NOMO-1 treated with dmso at 0.1 percent for 144 hours (cell line): ENCODE measurements around the gene ARHGDIA.

Source experiments
- DNase-seq: peaks from one replicate; lab custom pipeline; 2025; ENCODE audit not compliant: unreplicated experiment; lab: John Stamatoyannopoulos, UW

The ARHGDIA gene

DNA sequence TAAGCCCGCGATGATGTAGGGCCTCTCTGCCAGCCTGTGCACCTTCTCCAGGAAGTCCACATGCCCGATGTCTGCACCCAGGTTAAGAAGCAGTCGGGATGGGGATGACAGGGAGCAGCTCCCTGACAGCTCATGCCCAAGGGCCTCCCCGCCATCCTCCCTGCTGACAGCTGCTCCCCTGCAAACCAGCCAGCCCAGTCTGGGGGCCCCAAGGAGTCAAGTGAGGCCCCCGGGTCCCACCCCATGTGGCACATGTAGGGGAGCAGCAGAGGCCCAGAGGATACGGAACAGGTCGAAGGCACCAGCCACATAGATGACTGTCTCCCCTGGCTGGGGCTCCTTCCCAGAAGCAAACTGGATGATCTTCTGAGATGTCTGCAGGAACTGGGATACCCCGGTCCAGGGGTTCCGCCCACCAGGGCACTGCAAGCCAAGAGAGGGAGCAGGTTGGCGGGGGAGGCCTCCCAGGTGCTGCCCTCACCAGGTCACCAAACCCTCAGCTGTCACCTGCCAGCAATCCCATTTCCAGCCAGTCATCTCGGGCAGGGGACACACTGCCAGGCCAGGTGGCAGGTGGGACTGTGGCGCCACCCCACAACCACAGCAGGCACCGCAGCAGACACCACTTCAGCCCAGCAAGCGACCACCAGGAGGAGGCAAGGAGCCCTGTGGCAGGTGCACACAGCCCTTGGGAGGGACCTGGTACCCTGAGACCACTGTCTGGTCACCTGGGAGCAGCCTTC lies 35.5 kb upstream of the ARHGDIA start:
- no peak for DNase-seq

DNA sequence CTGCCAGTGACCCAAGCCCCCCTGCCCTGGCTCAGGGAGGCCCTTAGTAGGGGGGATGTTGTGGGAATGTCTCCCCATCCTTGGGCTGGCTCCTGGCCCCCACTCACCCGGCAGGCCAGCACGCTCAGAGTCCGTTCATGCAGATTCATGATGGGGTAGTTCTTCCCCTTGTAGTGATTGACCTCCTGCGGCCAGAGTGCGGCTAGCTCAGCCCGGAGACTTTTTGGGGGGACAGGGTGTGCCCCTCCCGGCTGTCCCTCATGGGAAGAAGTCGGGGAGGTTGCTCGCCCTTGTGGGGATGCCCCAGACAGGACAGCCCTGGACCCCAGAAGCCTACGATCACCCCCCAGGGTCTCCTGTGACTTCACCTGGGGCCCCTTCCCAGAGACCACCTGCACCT lies 34.9 kb upstream of the ARHGDIA start:
- DNase-seq = no peak

DNA sequence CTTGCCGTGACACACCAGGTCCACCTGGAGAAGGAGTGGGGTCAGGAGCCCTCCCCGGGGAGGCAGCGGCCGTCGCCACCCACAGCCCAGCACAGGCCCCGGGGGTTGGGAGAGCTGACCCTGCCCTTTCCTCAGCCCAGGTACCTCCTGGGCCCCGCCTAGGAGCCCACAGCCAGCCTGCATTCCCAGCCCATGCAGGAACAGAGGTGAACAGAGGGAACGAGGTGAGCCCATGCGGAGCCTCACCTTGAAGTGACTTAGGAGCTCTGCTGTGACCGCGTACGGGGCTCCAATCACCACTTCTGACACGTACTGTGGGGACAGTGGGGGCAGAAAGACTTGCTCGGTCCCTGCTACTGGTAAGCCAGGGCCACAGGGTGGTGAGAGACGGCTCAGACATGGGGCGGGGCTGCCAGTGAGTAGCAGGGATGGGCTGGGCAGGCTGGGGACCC lies 34.3 kb upstream of the ARHGDIA start:
- no peak for DNase-seq

DNA sequence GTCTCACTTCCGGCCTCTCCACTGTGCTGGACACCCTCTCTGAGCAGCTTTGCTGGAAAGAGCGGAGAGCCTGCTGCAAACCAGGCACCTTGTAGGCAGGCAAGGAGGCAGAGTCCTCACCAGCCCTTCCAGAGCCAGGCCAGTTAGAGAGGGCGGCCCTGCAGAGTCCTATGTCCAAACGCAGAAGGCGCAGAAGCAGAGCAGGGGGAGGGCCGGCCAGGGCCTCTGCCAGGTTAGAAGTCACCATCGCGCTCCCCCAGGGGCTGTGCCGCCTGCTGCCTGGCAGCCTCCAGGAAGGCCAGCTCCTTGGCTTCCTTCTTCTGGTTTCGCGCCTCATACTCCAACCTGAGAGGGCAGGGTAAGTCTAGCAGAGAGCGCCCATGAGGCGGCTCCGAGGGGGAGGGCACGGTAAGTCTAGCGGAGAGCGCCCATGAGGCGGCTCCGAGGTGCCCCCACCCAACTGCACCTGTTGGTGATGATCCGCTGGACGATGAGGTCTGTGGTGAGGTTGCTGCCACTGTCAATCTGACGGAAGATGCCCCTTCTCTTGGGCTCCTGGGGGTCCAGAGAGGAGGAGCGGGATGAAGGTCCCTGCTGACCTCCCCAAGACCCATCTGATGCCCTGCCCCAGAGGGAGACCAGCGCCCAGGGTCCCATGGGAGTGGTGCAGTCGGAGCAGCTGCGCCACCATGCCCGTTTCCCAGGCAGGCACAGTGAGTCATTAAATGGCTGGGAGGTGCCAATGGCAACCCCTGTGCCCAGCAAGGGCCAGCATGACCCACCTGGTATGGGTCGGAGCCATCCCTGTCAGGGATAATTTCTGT lies 33.7 kb upstream of the ARHGDIA start:
- no peak for DNase-seq

DNA sequence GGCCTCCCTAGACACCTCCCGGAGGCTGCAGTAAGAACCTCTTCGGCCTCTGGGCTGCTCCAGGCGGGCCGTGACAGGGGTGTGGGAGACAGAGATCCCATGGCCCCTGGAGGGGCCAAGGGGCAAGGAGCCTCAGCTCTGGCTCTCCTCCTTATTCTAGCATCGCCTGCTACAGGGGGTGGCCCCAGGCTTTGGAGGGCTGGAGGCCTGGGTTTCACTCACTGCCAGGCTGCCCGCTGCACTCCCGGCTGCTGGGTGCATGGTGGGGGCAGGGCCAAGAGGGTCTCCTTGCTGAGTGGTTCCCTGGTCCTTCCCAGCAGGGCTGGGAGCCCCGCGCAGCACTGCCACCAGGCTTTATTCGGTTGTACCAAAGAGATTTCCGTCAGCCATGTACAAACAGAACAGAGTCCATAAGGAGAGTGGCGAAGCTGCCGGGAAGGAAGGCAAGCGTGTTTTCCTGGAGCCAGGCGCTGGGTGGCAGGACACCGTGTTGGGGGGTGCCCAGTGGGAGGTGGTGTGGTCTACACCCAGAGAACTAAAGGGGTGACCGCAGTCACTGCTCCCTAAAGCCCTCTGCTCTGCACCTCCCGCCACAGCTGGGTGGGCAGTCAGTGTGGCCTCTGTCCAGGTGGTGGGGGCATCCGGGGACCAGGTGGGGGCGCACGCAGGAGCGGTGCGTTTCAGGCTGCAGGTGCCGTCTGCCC lies 32.9 kb upstream of the ARHGDIA start:
- no peak for DNase-seq

DNA sequence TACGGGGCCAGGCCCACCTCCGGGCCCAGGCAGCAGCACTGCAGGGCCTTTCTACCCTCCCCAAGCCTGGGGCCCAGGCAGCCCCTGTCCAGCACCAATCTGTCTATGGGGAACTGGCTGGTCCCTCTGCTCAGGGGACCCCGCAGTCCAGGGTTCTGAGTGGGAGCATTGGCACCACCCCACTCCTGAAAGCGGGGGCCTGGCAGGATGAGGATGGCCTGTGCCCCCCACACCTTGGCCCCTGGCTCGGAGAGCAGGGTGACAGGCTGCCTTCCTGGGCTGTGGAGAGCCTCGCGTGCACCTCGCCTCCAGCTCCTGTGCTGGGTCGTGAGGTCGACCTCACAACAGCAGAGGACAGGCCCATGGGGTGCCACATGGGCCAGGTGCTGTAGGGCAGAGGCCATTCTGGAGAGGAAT lies 32.3 kb upstream of the ARHGDIA start:
- DNase-seq = no peak

DNA sequence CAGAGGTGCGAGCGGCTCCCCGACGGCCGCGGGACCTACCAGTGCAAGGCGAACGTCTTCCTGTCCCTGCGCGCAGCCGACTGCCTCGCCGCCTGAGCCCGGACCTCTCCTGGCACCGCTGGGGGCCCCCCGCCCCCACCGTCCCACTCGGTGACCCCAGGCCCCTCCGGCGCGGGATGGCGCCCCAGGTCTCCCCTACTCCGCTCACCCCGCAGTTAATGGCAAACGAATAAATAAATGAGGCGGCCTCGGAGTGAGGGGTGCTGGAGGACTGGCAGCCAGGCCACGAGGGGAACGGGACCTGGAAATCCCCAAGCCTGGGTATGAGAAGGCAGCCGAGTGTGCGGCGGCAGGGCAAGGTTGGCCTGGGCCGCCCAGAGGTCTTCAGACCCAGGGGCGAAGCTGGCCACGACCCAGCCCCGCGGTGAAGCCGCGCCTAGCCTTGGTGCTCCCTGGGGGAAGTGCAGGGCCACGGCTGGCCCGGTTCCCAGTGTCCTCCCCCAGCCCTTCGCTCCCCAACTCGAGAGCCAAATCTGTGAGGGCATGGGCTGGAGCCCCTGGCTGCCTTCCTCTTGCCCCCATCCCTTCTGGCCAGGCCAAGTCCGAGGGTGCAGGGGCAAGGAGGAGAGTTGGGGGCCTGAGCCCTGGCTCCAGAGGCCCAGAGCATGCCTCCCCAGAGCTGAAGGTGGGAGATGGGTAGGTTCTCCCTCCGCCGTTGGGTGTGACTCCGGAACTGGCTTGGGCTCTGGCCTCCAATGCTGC lies 31.7 kb upstream of the ARHGDIA start:
- DNase-seq = no peak

DNA sequence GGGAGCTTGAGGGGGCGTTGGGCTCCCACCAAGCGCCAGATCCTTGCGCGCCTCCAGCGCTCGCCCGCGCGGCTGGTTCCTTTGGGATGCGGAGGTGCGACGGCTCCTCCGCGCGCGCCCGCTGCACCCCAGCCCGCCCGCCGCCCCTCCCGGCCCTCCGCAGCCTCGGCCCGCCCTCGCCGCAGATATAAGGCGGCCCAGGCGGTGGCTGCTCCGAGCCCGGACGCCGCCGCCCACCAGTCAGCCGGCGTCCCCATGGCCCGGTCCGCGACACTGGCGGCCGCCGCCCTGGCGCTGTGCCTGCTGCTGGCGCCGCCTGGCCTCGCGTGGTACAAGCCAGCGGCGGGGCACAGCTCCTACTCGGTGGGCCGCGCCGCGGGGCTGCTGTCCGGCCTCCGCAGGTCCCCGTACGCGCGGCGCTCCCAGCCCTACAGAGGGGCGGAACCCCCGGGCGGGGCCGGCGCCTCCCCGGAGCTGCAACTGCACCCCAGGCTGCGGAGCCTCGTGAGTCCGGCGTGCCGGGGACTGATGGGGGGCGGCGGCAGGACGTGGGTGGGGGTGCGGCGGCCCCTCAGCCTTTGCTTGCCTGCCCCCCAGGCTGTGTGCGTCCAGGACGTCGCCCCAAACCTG lies 31.0 kb upstream of the ARHGDIA start, which contains the start of gene NPB:
Gene NPB (plus strand): TSS at position 216 of the 630 bp plus-strand sequence. CDS start 40 bp downstream, at position 256.
- DNase-seq = no peak

DNA sequence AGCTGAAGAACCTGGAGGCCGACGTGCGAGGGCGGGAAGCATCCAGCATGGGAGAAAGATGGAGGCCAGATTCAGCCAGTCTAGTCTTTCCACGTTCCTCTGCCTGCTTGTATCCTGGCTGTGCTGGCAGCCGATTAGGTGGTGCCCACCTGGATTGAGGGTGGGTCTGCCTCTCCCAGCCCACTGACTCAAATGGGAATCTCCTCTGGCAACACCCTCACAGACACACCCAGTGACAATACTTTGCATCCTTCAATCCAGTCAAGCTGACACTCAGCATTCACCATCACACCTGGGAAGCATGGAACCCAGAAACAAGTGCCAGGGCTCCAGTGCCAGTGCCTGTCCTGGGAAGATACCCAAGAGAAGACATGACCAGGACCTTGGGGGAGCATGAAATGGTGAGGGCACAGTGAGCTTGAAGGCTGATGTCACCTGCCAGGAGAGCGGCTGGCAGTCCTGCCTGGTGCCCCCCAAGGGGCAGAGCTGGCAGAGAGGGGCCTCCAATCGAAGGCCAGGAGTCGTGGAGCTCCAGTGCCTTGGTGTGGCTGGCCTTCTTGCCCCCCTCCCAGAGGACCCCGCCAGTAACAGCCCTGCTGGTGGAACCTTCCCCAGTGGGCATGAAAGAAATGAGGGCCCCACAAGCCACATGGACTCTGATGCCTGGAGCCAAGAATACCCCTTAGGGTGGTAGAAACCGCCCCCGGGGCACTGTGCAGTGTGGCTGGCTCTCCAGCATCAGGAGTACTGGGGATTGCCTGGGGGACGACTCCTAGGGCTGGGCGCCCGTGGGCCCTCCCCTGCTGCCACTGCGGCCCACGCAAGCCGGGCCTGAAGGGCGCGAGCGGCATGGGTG lies 30.3 kb upstream of the ARHGDIA start:
- DNase-seq = no peak

DNA sequence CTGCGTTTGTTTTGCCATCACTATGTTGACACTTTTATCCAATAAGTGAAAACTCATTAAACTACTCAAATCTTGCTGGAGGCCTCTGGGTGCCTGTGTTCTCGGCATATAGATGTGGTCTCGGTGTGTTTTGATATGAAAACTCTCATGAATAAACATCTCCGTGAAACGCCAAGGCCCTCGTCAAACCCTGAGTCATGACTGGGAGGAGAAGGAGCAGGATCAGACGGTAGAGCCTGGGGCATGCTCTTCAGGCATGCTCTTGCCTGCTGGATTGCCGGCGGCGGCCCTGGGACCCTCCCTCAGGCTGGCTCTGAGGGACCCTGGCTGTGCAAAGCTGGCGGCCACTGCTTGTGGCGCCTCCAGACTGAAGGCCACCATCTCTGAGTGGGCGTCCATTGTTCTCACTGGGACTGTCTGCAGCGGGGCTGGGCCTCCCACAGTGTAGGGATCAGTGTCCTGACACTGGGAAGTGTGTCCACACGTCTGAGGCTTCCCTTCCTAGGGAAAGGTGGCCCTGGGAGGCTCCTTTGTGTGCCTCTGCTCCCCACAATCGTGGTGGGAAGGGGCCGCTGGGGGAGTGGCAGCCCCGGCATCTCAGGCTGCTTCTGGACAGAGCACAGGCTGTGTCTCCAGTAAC lies 29.2 kb upstream of the ARHGDIA start:
- no peak for DNase-seq

DNA sequence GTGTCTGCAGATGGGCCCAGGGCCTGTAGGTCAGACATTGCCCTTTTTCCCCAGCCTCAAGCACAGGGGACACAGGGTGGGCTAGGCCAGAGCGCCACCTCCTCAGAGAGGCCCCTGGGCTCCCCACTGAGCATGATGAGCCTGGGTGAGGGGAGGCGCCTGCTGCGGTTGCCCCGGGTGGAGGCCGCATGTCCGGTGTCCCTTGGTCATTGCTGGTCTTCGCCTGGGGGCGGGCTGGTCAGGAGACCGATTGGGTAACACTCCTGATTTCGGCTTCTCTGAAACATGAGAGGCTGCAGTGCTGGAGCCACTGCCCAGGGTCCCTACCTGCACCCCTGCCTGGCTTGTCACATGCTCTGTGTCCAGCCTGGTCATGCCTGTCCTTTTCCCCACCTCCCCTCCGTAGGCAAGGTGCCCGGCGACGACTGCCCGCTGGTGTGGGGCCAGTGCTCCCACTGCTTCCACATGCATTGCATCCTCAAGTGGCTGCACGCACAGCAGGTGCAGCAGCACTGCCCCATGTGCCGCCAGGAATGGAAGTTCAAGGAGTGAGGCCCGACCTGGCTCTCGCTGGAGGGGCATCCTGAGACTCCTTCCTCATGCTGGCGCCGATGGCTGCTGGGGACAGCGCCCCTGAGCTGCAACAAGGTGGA lies 28.5 kb upstream of the ARHGDIA start:
- no peak for DNase-seq

DNA sequence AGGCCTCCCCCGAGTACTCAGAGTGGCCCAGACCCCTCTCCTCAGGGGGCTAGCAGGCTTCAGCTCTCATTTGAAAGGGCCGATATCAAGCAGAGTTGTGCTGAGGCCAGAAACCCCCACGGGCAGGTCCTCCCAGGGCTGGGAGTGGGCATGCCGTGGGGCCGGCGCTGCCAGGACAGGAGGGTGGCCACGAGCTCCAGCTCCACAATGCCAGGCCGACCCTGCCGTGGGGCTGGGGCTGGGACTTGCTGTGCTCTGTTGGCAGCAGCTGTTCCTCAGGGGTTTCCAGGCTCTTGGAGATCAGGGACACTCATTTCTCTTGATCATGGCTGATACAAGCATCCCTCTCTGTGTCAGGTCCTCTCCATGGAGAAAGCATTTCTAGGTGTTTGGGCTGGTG lies 27.7 kb upstream of the ARHGDIA start:
- no peak for DNase-seq

DNA sequence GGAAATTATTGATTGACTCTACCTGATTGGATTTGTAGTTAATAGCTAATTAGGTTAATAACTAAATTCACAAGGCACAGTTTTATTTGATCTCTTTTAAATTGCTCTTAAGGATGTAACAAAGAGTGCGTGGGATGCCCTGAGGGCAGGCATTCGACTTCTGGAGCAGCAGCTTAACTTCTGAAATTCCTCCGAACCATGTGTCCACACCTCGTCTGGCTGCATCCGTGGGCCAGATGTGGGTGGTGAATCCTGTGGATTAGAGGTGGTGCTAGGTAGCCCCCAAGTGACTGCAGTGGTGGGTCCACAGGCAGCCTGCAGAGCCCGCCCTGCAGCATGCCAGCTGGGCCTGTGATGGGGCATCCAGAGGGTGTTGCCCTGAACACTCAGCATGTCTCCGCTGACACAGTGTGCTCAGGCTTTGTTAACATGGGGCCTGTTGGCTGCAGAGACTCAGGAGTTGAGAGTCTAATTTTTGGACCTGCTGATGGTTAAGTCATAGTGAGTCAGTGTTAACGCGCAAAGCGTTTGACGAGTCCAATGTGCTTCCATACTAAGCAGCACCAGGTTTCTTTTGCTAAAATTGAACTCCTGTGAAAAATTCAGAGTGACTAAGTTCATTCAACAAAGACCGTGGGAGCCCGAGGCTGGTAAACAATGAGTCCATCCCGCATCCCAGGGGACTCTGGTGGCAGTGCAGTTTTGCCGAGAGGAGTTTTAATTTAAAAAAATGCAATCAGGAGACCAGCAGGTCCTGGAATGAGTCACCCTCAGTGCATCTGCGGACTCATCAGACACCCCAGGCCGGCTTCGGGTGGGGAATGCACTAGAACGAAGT lies 27.1 kb upstream of the ARHGDIA start:
- DNase-seq = no peak

DNA sequence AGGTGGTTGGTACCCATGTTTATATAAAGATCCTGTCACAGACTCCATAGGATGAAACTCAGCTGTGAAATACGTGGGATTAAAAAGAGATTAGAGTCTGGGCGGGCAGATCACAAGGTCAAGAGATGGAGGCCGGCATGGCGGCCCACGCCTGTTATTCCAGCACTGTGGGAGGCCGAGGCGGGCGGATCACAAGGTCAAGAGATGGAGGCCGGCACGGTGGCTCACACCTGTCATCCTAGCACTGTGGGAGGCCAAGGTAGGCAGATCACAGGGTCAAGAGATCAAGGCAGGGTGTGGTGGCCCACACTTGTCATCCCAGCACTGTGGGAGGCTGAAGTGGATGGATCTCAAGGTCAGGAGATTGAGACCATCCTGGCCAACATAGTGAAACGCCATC lies 24.3 kb upstream of the ARHGDIA start:
- no peak for DNase-seq

DNA sequence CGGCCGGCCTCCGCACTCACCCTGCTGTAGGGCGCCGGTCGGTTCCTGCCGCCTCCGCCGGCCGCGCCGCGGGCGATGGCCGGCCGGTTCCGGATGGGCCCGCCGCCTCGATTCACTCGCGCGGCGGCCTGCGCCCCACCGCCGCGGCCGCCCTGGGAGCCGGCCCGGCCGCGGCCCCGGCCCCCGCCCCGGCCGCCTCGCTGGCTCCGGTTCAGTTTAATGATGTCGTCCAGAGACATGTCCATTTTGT lies 20.1 kb upstream of the ARHGDIA start:
- no peak for DNase-seq

DNA sequence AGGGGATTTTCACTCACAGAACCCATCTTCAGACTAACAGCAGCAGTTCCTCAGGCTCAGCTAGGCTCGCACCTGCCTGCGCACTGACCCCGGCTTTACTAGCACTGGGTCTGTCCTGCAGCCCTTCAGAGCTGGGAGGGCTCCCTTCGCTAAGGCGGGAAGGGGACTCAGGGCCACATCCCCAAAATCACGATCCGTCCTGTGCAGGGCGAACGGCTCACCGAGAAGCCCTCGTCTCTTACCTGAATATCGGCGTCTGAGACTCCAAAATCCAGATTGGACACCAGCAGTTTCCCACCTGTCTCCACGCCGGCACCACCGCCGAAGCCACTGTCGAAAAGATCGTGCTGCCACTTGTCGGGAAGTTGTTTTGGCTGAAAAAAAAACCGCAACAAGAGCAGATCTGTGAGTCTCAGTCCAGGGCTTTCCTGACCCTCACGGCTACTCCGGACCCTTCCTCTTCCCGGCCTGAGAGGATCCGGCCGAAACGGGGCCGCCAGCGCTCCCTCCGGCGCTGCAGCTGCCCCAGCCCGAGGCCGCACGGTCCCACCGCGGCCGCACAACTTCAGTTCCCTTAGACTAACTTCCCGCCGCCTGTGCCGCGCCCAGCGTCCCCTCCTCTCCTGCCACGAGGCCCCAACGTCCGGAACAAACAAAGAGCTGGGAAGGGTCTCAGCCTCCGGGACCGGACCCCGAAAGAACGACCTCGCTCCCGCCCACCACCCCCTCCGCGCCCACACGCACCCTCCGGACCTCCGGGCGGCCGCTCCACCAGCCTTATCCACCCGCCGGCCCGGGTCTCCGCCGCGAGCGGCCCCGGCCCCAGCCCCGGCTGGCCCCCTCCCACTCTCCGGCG lies 19.5 kb upstream of the ARHGDIA start:
- no peak for DNase-seq

DNA sequence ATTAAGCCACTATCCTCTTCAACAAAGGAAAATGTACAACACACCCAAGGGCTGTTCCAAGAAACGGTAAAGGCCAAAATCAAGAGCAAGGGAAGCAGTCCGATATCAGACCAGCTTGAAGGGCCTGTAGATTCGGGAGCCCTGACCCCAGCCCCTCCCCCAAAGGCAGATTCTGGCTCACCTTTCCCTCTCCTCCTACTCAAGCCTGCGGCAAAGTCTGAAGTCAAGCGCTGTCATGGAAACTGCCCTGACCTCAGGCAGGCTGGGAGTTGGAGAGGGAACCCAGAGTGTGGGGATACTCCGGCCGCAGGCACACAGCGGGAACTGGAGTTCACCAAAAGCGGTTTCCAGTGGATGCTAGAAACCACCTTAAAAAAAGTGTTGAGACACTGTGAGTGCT lies 18.5 kb upstream of the ARHGDIA start:
- no peak for DNase-seq
